ENCODE data around the gene TSPAN31. TPM values are rescaled to one million over a fixed set of nuclear protein-coding genes. Genes with fewer than 3 reads are reported as not detected.

Gene TSPAN31
- total RNA-seq, 2 donors from 2014 or later, result 21.7 to 27.8 TPM

DNA sequence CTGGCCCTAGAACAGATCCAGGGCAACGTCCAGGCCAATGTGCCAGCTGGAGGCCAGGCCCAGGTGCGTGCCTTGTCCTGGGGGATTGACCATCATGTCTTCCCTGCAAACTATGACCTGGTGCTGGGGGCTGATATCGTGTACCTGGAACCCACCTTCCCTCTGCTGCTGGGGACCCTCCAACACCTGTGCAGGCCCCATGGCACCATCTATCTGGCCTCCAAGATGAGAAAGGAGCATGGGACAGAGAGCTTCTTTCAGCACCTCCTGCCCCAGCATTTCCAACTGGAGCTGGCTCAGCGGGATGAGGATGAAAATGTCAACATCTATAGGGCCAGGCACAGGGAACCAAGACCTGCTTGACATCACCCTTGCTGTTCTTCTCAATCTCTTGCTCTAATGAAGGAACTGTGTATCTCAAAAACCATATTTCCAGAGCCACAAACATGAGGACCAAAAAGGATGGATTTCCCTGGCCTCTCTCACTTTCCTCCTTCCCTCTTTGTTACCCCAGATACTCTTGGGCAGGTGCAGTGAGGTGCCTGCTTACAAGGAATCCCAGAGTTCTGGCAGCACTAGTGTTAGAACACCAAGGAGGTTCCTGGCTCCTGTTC is 35.6 kb downstream of the TSPAN31 start:
- H3K27ac ChIP-seq (ENCODE audit: low read depth, low read length), result no peak overlapping the region
- H3K4me1 ChIP-seq (ENCODE audit: control insufficient read depth, insufficient read depth, low read length), result no peaks in the 10 kb centered on the region
- H3K27me3 ChIP-seq (ENCODE audit: control insufficient read depth, insufficient read depth, low read length, poor library complexity, severe bottlenecking), result no peaks in the 10 kb centered on the region
- no peak for DNase-seq
- Mint-ChIP-seq H3K27me3 (ENCODE audit: insufficient read depth) (no peaks in the 10 kb centered on the region), H3K4me3 (no peak overlapping the region), H3K4me1 (peaks cover 4% of the 10 kb centered on the region), H3K36me3 (ENCODE audit: low read depth) (peaks cover 10% of the 10 kb centered on the region), H3K9me3 (no peaks in the 10 kb centered on the region), H3K27ac (no peak overlapping the region)
- 83 to 90% methylated on average over 4 of the region's 4 CpGs for WGBS, 2 experiments (ENCODE audit: insufficient coverage in 1 of 2, insufficient read length in 1 of 2)
- H3K9me3 ChIP-seq (ENCODE audit: control insufficient read depth, low read length), result no peaks in the 10 kb centered on the region
- no peak for TF ChIP-seq CTCF (conservative IDR thresholded peaks at IDR 0.05)
- H3K36me3 ChIP-seq (ENCODE audit: control insufficient read depth, insufficient read depth, low read length), result peaks cover 9% of the 10 kb centered on the region
- H3K9ac ChIP-seq (ENCODE audit: extremely low read depth, low read length, poor library complexity, severe bottlenecking), result no peak overlapping the region
- no peak overlapping the region for H3K4me3 ChIP-seq (ENCODE audit: low read length)

DNA sequence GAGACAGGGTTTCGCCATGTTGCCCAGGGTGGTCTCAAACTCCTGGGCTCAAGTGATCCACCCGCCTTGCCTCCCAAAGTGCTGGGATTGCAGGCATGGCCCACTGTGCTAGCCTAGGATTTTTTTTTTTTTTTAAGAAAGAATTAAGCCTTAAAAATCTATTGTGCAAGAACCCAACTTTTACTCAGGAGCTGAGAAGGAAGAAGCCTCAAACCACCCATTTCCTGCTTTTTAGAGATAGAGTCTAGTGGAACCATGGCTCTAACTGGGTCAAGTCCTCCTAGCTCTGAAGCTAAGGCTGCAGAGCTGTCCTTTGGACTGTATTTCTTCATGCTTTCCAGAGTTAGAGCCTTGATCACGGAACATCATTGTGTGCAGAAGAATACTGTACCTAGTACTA is 36.4 kb downstream of the TSPAN31 start:
- Histone ChIP-seq H3K9ac (ENCODE audit: extremely low read depth, low read length, poor library complexity, severe bottlenecking) (no peak overlapping the region), H3K4me1 (ENCODE audit: control insufficient read depth, insufficient read depth, low read length) (no peaks in the 10 kb centered on the region), H3K9me3 (ENCODE audit: control insufficient read depth, low read length) (no peaks in the 10 kb centered on the region), H3K27ac (ENCODE audit: low read depth, low read length) (no peak overlapping the region), H3K27me3 (ENCODE audit: control insufficient read depth, insufficient read depth, low read length, poor library complexity, severe bottlenecking) (no peaks in the 10 kb centered on the region), H3K4me3 (ENCODE audit: low read length) (no peak overlapping the region), H3K36me3 (ENCODE audit: control insufficient read depth, insufficient read depth, low read length) (peaks cover 18% of the 10 kb centered on the region)
- Mint-ChIP-seq H3K36me3 (ENCODE audit: low read depth) (peaks cover 11% of the 10 kb centered on the region), H3K27ac (no peak overlapping the region), H3K4me3 (no peak overlapping the region), H3K27me3 (ENCODE audit: insufficient read depth) (no peaks in the 10 kb centered on the region), H3K4me1 (peaks cover 4% of the 10 kb centered on the region), H3K9me3 (no peaks in the 10 kb centered on the region)
- 90 to 100% methylated on average over 3 of the region's 3 CpGs for WGBS, 2 experiments (ENCODE audit: insufficient coverage in 1 of 2, insufficient read length in 1 of 2)
- DNase-seq, result no peak
- TF ChIP-seq CTCF (conservative IDR thresholded peaks at IDR 0.05), result no peak

DNA sequence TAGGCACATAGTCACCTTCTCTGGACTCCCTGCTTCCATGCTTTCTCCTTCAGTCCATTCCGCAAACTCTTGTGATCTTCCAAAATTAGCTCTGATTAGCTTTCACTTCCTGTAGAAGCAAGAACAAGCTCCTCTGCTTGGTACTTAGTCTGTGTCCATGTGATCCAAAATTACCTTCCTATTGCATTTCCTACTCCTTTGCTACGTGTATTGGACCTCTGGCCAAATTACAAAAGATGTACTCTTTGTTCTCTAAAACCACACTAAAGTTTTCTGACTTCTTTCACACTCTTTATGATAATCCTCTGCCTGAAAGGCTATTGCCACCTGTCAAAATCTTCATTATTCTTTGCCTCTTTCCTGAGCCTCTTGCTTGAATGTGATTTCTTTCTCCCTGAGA is 37.0 kb downstream of the TSPAN31 start:
- Histone ChIP-seq H3K4me1 (ENCODE audit: control insufficient read depth, insufficient read depth, low read length) (no peaks in the 10 kb centered on the region), H3K4me3 (ENCODE audit: low read length) (no peak overlapping the region), H3K27ac (ENCODE audit: low read depth, low read length) (no peak overlapping the region), H3K9ac (ENCODE audit: extremely low read depth, low read length, poor library complexity, severe bottlenecking) (no peak overlapping the region), H3K36me3 (ENCODE audit: control insufficient read depth, insufficient read depth, low read length) (peaks cover 23% of the 10 kb centered on the region), H3K27me3 (ENCODE audit: control insufficient read depth, insufficient read depth, low read length, poor library complexity, severe bottlenecking) (no peaks in the 10 kb centered on the region), H3K9me3 (ENCODE audit: control insufficient read depth, low read length) (no peaks in the 10 kb centered on the region)
- DNase-seq, result no peak
- no peak for TF ChIP-seq CTCF (conservative IDR thresholded peaks at IDR 0.05)
- peaks cover 4% of the 10 kb centered on the region for H3K4me1 Mint-ChIP-seq
- H3K27ac Mint-ChIP-seq, result no peak overlapping the region
- peaks cover 15% of the 10 kb centered on the region for H3K36me3 Mint-ChIP-seq (ENCODE audit: low read depth)
- H3K27me3 Mint-ChIP-seq (ENCODE audit: insufficient read depth), result no peaks in the 10 kb centered on the region
- H3K4me3 Mint-ChIP-seq, result no peak overlapping the region
- no peaks in the 10 kb centered on the region for H3K9me3 Mint-ChIP-seq
- whole genome bisulfite sequencing, 2 experiments (ENCODE audit: insufficient coverage in 1 of 2, insufficient read length in 1 of 2), result 74% methylated on average over 2 of the region's 2 CpGs

Measured in endodermal cell (in vitro differentiated cells).